ENCODE measurements around the gene ALOX15.
"Not testable (repeated sequence)": the region's sequence is repeated elsewhere in the genome, so short reads cannot be mapped to it uniquely, and the experiment has no call there.

The ALOX15 gene

DNA sequence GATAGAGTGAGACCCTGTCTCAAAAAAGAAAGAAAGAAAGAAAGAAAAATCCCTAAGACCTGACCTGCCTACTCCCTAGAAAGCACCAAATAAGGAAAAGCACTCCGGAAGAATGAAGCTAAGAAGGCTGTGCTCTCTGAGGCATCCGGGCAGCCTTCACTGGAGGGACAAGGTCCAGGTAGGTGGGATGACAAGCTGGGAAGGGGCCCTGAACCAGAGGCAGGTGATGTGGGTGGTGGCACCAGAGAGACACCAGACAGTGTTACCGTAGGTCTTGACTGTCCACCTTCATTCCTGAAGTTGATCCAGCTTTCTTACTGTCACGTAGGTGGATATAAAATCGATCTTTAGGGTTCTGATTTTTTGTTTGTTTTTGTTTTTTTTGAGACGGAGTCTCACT lies 30.8 kb downstream of the ALOX15 start:
- no peak for DNase-seq

DNA sequence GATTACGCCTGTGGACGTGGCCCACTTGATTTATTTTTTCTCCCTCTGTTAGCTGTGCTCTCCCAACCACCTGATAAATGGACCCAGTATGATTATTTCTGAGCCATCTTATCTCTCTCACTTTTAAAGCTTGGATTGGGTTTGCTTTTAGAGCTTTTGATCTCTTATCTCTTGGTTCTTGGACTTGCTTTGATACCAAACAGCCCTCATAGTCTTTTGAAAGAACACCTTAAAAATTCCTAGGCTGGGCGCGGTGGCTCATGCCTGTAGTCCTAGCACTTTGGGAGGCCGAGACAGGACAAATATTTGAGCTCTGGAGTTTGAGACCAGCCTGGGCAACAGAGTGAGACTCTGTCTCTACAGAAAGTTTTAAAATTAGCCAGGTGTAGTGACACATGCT lies 31.3 kb downstream of the ALOX15 start:
- no peak for DNase-seq

GRCh38 chr17:4609761-4610160 lies 31.7 kb downstream of the ALOX15 start:
- DNase-seq = no peak

DNA sequence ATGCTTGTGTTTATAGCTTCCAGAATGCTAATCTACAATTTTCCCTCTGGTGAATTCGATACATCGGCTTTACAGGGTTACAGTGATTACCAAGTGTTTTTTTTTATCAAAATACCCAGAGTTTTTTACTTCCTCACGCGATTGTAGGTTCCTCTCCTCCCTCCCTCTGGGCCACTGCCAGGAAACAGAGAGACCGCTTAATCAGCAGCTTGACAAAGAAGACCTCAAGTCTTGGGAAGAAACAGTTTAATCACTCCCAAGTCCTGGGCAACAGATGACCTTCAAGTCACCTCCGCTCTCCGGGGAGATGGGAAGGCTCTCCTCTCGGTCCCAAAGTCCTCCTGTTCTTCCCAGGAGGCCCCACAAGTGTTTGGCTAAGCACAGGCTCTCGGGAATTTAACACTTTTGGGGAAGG lies 33.7 kb downstream of the ALOX15 start:
- no peak for DNase-seq

DNA sequence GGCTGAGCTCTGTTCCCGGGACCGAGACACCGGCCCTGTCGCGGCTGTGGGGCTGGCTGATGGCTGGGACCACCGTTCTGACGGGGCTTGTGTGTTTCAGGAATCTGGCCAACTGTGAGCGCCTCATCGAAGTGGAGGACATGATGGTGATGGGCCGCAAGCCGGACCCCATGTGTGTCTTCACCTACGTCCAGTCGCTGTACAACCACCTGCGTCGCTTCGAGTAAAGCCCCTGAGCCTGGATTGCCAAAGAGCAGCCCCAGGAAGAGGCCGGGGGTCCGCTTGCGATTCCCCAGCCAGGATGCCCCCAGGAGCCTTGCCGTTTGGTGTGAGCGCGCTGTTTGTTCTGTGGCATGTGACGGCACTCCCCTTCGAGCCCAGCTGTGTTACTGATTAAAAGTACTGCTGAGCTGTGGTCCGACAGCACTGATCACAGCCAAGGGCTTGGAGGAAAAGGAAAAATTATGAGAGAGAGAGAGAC lies 34.2 kb downstream of the ALOX15 start:
- DNase-seq = no peak

DNA sequence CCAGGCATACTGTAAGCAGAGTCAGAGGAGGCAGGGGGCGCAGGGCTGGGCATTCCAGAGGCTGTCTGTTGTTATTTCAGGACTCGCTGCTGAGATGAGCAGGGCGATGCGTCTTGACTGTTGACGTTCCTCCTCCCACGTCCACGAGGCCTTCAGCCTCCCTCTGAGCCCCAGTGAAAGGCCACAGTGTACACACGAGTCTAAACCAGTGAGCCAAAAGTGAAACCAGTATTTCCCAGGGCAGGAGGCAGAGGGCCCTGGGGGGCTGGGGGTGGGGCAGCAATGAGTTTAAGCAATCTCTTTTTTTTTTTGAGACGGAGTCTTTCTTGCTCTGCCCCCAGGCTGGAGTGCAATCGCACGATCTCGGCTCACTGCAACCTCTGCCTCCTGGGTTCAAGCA lies 35.7 kb downstream of the ALOX15 start:
- DNase-seq = no peak

DNA sequence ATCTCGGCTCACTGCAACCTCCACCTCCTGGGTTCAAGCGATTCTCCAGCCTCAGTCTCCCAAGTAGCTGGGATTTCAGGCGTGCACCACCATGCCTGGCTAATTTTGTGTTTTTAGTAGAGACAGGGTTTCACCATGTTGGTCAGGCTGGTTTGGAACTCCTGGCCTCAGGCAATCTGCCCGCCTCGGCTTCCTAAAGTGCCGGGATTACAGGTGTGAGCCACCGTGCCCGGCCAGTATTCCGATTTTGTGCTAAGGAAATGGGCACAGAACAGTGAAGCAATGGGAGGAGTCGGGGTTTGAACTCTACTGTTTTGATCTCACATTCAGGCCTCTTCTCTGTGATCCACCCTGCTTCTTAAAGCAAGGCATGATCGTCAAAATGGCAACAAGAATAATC lies 36.7 kb downstream of the ALOX15 start:
- DNase-seq = not testable (repeated sequence)

GRCh38 chr17:4604111-4604644 lies 37.3 kb downstream of the ALOX15 start:
- no peak for DNase-seq

GRCh38 chr17:4602041-4602440 lies 39.4 kb downstream of the ALOX15 start:
- DNase-seq = no peak

- no peak for DNase-seq
Observed at GRCh38 chr17:4601326-4601725, 40.2 kb downstream of the ALOX15 start.

DNA sequence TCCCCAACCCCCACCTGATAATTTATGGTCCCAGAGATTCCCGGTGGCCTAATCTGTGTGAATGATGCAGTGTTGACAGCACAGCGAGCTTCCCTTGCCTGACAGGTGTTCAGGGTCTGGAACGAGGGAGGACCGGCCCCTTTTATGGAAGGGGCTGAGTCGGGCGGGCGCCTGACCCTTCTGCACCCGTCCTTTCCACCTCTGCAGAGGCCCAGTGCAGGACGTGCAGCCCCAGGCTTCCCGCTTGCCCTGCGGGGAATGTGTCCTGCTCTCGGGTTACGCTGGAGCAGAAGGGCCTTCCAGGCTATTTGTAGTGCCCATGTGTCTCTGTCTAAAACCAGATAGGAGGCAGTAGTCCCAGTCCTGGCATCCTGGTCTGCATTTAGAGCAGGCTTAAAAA lies 40.9 kb downstream of the ALOX15 start:
- no peak for DNase-seq

GRCh38 chr17:4599505-4600281 lies 41.8 kb downstream of the ALOX15 start:
- no peak for DNase-seq

GRCh38 chr17:4598776-4599504 lies 42.5 kb downstream of the ALOX15 start:
- no peak for DNase-seq

- no peak for DNase-seq
Observed at GRCh38 chr17:4597975-4598374, 43.5 kb downstream of the ALOX15 start.

DNA sequence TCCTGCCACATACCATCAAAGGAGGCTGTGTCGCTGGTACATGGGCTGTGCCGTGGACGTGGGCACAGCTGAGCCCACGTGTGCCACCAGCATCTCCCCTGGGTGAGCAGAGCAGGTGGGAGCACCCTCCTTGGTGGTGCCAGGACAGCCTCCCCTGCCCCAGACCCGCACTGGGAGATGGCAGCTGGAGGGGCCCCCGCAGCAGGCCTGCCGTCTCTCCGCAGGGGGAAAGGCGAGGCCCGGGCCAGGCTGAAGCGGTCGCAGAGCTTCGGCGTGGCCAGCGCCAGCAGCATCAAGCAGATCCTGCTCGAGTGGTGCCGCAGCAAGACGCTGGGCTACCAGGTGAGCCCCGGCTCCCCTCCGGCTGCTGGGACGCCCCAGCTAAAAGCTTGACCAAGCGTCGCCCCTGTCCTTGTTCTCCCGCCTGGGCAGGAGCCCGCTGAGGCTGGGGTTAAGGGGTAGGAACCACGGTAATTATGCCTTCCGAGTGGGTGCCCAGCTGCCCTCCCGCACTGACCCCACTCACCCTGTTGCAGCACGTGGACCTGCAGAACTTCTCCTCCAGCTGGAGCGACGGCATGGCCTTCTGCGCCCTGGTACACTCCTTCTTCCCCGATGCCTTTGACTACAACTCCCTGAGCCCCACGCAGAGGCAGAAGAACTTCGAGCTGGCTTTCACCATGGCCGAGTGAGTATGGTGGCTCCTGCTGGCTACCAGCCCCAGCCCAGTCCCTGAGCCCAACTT lies 44.7 kb downstream of the ALOX15 start:
- DNase-seq = no peak

- not testable (repeated sequence) for DNase-seq
Observed at GRCh38 chr17:4595685-4596342, 45.7 kb downstream of the ALOX15 start.

- DNase-seq = peak; percentile 48
Observed at GRCh38 chr17:4594931-4595684, 46.4 kb downstream of the ALOX15 start.

DNA sequence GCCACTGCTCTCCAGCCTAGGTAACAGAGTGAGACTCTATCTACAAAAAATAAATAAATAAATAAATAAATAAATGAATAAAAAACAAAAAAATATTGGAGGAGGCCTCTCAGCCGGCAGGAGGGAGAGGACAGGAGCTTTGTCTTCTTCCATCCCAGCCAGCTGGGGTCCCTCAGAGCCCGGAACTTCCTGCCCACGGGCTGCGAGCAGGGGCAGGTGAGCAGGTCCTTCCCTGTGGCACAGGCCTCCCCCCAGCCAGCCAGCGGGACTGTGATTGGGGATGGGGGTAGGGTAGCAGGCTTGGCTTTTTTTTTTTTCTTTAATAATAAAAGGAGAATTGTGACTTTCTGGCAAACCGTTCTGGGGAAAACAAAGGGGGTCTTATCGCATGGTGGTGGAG lies 47.1 kb downstream of the ALOX15 start:
- DNase-seq = no peak

DNA sequence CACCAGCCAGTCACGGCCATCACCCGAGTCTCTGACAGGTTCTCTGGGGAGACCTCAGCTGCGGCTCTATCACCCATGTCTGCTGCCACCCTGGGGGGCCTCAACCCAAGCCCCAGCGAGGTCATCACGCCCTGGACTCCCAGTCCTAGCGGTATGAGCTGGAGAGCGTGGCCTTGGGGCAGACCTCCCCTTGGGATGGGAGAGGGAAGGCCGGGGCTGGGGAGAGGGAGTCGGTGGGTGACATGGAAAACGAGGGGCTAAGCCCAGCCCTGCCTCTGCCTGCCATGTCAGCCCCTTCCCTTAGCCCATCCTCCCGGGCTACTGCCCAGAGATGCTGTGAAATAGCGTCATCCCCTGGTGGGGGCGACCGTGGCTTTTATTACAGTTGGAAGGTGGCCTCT lies 48.5 kb downstream of the ALOX15 start:
- DNase-seq = no peak

DNA sequence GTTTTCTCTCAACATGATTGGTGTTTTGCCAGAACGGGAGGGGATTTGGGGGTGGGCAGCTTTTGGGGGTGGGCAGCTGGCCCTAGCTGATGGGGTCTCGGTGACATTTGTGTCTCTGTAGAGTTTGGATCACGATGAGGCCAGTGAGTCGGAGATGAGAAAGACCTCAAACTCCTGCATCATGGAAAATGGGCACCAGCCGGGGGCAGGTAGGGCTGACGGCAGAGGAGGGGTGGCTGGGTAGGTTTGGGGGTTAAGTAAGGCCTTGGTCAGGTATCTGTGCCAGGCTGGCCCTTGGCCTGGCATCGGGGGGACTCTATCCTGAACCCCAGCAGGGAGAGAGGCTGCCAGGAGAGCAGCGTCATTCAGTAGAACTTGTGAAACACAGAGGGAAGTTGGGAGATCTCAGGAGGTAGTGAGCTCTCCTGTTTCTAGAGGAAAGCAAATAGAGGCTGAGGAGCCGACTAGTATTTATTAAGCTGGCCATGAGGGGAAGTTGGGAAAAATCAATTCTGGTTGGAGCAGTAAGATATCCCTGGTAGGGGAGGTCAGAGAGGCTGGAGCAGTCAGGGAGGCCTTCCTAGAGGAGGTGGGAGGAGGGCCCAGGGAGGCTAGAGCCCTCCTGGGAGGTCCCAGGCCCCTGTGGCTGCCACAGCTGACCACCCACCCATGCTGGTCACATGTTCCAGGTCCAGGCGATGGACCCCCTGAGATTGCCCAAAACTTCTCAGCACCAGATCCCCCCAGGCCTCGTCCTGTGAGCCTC lies 49.1 kb downstream of the ALOX15 start:
- DNase-seq = no peak

DNA sequence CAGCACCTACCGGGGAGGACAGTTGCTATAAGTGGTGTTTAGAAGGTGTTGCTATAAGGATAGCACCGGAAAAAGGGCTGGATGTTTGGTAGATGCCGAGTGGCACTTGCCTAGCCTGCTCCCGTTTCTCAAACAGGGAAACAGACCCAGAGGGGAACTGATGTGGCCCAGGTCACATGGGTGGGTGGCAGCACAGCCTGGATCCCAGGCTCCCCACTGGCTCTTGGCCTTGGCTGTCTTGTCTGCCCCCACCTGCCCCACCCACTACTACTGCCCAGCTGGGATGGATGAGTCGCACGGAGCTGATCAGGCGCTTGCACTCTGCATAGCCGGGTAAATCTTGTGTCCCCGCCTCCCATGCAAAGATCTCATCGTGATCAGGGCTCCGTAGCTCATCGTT lies 49.9 kb downstream of the ALOX15 start:
- DNase-seq = no peak

Measured in activated CD4-positive, alpha-beta T cell treated with anti-CD3 and anti-CD28 coated beads, Interleukin-10, Interleukin-2, amounts not matched to agents 100 ng/mL and 50 ng/mL, durations not matched to agents 16 hours and 8 hours (primary cell).